ENCODE data around the gene TBC1D22B. TPM values are rescaled to one million over a fixed set of nuclear protein-coding genes. Genes with fewer than 3 reads are reported as not detected.

Gene TBC1D22B
- total and polyA plus RNA-seq, 2 of the 13 experiments (the other 11 are each of a cell fraction or from before 2014, with no cell fraction given), result 9.7 to 12.9 TPM

GRCh38 chr6:37283671-37284151 is 26.1 kb downstream of the TBC1D22B start:
- no peak overlapping the region for H2AFZ ChIP-seq (ENCODE audit: low read length)
- no peak overlapping the region for H3K9ac ChIP-seq (ENCODE audit: insufficient read depth, low read depth, low read length)
- H3K79me2 ChIP-seq (ENCODE audit: insufficient read depth, low read length), result no peaks in the 10 kb centered on the region
- H3K4me3 ChIP-seq (replicated peaks in 1 of 3; ENCODE audit: insufficient read depth in 1 of 3, low read depth in 2 of 3, low read length in 3 of 3), result no peak overlapping the region
- ChIA-PET POLR2A (no interaction called here), CTCF (ENCODE audit: low intra/inter-chr PET ratio, low total read pairs) (no interaction called here)
- peaks cover 43 to 81% of the 10 kb centered on the region in 2 experiments for H3K36me3 ChIP-seq (replicated peaks in 1 of 2; ENCODE audit: control insufficient read depth in 1 of 2, insufficient read depth in 2 of 2, low read length in 2 of 2)
- ATAC-seq, result no peak
- no peak for DNase-seq (ENCODE audit: low spot score)
- TF ChIP-seq ZNF790 (CRISPR knock-in tag; IDR thresholded peaks at IDR 0.05; ENCODE audit: borderline replicate concordance) (no peak), AKNA (CRISPR knock-in tag; IDR thresholded peaks at IDR 0.05; ENCODE audit: borderline replicate concordance) (no peak), ZNF335 (CRISPR knock-in tag; IDR thresholded peaks at IDR 0.05) (no peak), ZEB1 (IDR thresholded peaks at IDR 0.05; ENCODE audit: insufficient replicate concordance, low read depth) (no peak), IRF2 (CRISPR knock-in tag; IDR thresholded peaks at IDR 0.05) (no peak), TCF7 (IDR thresholded peaks at IDR 0.05; ENCODE audit: low read depth) (no peak), ZNF44 (CRISPR knock-in tag; IDR thresholded peaks at IDR 0.05) (no peak), FIP1L1 (IDR thresholded peaks at IDR 0.05; ENCODE audit: borderline replicate concordance, insufficient read depth, low read depth, low read length) (no peak), AHDC1 (CRISPR knock-in tag; IDR thresholded peaks at IDR 0.05; ENCODE audit: borderline replicate concordance) (no peak)
- H3K27ac ChIP-seq (ENCODE audit: extremely low read length, insufficient read depth, low read length), result no peak overlapping the region
- whole genome bisulfite sequencing (ENCODE audit: low lambda C conversion rate), result 95% methylated on average over 3 of the region's 3 CpGs
- no peaks in the 10 kb centered on the region for H4K20me1 ChIP-seq (ENCODE audit: insufficient read depth, low read length)
- H3K27me3 ChIP-seq (ENCODE audit: control insufficient read depth in 1 of 2, insufficient read depth in 2 of 2, low read length in 2 of 2), result no peaks in the 10 kb centered on the region
- no peak for FAIRE-seq
- no peaks in the 10 kb centered on the region for H3K4me1 ChIP-seq (ENCODE audit: insufficient read depth, low read length)
- H3K9me3 ChIP-seq (ENCODE audit: low read length), result no peaks in the 10 kb centered on the region
- in situ Hi-C loops (cut with HindIII; ENCODE audit: extremely low pct_ligation_motif_present, low pct_unique_long_range_greater_than_20kb) (no loop called here), intact Hi-C loops (cut with micrococcal nuclease; ENCODE audit: unreplicated experiment) (no loop called here)
- BruUV-seq (replicated peaks), result no TSS peak
- H3K4me2 ChIP-seq (ENCODE audit: low read depth, low read length), result no peak overlapping the region

All from HepG2 (cell line).